Measurements from ENCODE around the gene GRIN3B. TPM values are rescaled to one million over a fixed set of nuclear protein-coding genes. Genes with fewer than 3 reads are reported as not detected.

GRIN3B gene
- polyA plus RNA-seq, 1 of the 3 experiments (the other 2 are of a cell fraction), result 1.5 TPM

GRCh38 chr19:1012334-1012733 lies 12.1 kb downstream of the GRIN3B start (continued):
- TF ChIP-seq JUND (IDR thresholded peaks at IDR 0.05) (no peak), NRF1 (IDR thresholded peaks at IDR 0.05; ENCODE audit: low read depth, low read length) (no peak), TEAD4 (IDR thresholded peaks at IDR 0.05; ENCODE audit: borderline replicate concordance, insufficient read depth) (no peak), PBX3 (IDR thresholded peaks at IDR 0.05) (no peak)

- Histone ChIP-seq H4K20me1 (ENCODE audit: insufficient read depth) (peaks cover 47% of the 10 kb centered on the region), H3F3A (replicated peaks; ENCODE audit: insufficient read depth) (no peaks in the 10 kb centered on the region), H3K27ac (ENCODE audit: low read depth in 2 of 2, low read length in 1 of 2) (no peak overlapping the region), H3K27me3 (ENCODE audit: insufficient read depth) (no peaks in the 10 kb centered on the region), H3K36me3 (replicated peaks in 1 of 2; ENCODE audit: control insufficient read depth in 1 of 2, insufficient read depth in 2 of 2, low read length in 1 of 2) (peaks cover 0 to 51% of the 10 kb centered on the region in 2 experiments), H2AFZ (ENCODE audit: low read depth) (no peak overlapping the region), H3K9me2 (no peaks in the 10 kb centered on the region), H3K79me2 (ENCODE audit: insufficient read depth) (peaks cover 47% of the 10 kb centered on the region), H3K4me3 (ENCODE audit: low read depth in 2 of 2, low read length in 1 of 2) (no peak overlapping the region), H3K4me2 (no peak overlapping the region), H3K9ac (no peak overlapping the region), H3K9me3 (no peaks in the 10 kb centered on the region), H3K4me1 (ENCODE audit: control insufficient read depth in 1 of 2, insufficient read depth in 2 of 2, low read depth in 1 of 2, low read length in 1 of 2) (peaks cover 7 to 12% of the 10 kb centered on the region in 2 experiments; a peak in 1 of 4 replicates)
- TF ChIP-seq MXI1 (IDR thresholded peaks at IDR 0.05; ENCODE audit: low read depth, low read length) (no peak), SMC3 (IDR thresholded peaks at IDR 0.05; ENCODE audit: low read depth, low read length) (no peak), YY1 (IDR thresholded peaks at IDR 0.05; ENCODE audit: low read depth) (no peak), RFX5 (IDR thresholded peaks at IDR 0.05; ENCODE audit: low read length) (no peak), EZH2phosphoT487 (IDR thresholded peaks at IDR 0.05; ENCODE audit: borderline replicate concordance, low read depth) (no peak), TAF1 (IDR thresholded peaks at IDR 0.05; ENCODE audit: borderline replicate concordance, low read depth, low read length) (no peak), TCF12 (IDR thresholded peaks at IDR 0.05) (no peak), CTCF (IDR thresholded peaks at IDR 0.05) (no peak), RXRA (IDR thresholded peaks at IDR 0.05; ENCODE audit: borderline replicate concordance, low read depth) (no peak)
- CTCF ChIA-PET, result no interaction called here
- WGBS (ENCODE audit: low lambda C conversion rate), result no CpG with 5 or more reads among the region's 10 CpGs
- POLR2A ChIA-PET, result no interaction called here
- DNase-seq, result no peak
These were observed 13.0 kb downstream of the GRIN3B start for GRCh38 chr19:1013218-1013617.
